HG03103 (cell line): Measurements from ENCODE around the gene DNAJB12.
A peak's percentile ranks its signal among the peaks of the same experiment; 100 is the strongest.
"Not testable (repeated sequence)": the region's sequence is repeated elsewhere in the genome, so short reads cannot be mapped to it uniquely, and the experiment has no call there.

Experiments
- ATAC-seq: cut with Tn5 transposase; IDR thresholded peaks from one replicate; pipeline ENCODE4 v1.9.1; 2021; ENCODE audit warnings: low read depth; ENCODE audit not compliant: unreplicated experiment

DNAJB12 gene

DNA sequence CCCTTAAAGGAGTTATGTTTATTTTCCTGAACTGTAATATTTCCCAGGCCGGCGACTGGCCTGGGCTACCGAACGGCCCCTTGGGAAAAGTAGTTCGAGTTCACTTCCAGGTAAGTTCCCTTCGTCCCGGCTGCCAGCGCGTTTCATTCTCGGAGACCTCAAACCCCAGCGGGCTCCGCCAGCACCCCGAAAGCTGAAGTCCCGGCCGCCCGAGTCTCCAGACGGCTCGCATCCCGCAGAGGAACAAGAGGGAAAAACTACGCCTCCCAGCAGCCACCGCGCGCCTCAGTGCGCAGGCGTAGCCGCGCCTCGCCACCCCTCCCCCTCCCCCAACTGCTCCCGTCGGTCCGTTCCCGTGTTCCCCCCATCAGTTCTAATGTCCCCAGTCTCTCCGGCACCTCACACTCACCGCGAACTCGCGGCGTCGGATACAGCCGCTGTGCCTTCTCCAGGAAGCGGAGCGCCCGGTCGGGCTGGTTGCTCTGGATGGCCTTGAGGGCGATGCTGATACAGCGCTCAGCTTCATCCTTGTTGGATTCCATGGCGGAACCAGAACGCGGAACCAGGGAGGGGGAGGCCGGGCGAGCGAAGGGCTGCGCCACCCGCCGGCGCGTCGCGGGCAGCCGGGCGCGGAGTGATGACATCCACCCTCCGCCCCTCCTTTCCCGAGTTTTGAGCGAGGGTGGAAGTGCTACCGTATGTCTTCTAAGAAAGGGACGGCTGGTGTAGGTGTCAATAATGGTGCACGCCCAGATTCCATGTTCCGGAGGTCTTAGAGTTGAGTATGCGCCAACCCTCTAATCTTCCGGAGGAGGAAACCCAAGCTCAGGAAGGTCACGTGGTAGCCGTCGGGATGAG, at the start of gene DNAJB12:
TSS of gene DNAJB12 (minus strand) at position 564 of the 858 bp plus-strand sequence. CDS start at position 542, 22 bp downstream.
- ATAC-seq: peak; percentile 59

DNA sequence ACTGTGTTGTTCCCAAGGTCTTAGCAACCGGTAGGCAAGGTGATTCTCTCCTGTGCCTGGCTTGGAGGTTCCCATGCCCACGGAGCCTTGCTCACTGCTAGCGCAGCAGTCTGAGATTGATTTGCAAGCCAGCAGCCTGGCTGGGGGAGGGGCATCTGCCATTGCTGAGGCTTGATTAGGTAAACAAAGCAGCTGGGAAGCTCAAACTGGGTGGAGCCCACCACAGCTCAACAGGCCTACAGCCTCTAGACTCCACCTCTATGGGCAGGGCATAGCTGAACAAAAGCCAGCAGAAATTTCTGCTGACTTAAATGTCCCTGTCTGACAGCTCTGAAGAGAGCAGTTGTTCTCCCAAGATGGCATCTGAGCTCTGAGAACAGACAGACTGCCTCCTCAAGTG, 40.9 kb upstream of the DNAJB12 start:
- not testable (repeated sequence) for ATAC-seq

DNA sequence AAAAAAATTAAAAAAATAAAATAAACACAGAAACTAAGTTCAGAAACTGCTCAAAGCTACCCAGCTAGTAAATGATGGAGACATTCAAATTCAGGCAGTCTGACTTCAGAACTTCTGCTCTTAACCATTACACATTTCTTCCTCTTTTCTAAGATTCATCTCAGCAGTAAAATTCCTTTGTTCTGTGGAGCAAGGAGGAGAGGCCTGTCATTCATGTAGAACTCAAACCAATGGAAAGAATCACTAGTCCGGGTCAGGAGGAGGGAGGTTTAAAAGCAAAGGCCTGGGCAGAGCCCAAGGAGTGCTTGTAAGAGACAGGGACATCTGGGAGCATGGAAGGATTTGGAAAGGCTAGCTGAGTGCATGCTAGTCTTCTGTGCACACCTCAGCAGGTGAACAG, 37.9 kb upstream of the DNAJB12 start:
- no peak for ATAC-seq

DNA sequence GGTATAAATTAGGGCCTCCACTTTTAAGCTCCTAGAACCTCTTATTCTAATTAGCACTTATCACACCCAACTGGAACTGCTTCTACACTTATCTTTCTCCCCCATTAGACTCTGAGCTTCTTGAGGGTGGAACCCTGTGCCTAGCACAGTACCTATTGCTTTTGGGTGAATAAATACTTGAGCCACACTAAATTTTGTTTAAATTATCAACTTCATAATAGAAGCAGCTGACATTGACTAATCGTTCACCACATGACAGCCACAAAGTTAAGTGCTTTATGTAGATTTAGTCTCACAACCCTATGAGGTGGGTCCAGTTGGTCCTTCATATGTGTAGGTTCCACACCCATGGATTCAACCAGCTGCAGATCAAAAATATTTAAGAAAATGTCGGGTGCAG, 36.0 kb upstream of the DNAJB12 start:
- ATAC-seq: no peak

DNA sequence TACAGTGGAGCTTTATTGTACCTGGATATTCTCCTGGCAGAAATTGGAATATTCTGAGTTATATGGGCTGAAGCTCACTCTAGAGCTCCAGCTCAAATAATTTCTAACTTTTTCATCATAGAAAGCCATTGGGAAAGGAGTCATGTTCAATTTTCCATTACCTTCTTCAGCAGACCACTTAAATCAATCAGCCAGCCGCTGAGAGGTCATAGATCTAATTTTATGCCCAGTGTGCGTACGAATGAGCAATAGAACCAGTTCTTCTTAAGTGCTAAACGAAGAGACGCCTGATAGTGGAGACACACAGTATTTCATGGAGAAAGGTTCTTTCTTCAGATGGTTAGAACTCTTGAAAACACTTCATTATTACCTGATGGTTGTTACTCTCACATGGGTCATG, 35.0 kb upstream of the DNAJB12 start:
- no peak for ATAC-seq

DNA sequence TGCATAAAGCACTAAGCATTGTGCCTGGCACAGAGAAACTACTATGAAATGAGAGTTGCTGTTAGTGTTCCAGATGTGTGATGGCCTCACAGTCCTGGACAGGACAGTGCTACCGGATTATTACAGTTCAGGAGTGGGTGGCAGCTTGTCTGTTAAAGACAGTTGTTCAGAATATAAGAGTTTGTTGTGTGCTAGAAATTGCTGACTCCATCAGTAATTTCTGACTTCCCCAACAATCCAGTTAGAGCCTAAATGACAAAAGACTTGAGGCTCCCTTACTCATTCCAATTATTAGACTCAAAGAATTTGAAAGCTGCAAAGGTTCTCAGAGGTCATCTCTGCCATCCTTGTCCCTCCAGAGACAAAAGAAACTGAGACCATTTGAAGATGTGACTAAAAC, 34.3 kb upstream of the DNAJB12 start:
- no peak for ATAC-seq

DNA sequence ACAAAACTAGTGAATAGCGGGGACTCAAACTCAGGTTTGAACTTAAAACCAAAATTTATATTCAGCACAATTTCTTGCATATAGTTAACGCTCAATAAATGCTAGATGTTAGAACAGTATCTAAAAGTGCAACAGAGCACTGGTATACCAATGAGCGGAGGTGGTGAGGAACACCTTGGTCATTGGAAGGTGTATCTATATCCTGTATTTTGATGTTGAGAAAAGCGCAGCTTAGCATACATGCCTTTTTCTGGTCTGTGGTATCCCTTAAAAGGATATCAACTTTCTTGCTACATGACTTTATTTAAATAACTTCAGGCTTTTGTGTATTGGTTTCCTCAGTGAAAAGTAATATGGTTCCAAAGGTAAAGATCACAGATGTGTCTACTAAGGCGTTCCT, 33.3 kb upstream of the DNAJB12 start:
- no peak for ATAC-seq

DNA sequence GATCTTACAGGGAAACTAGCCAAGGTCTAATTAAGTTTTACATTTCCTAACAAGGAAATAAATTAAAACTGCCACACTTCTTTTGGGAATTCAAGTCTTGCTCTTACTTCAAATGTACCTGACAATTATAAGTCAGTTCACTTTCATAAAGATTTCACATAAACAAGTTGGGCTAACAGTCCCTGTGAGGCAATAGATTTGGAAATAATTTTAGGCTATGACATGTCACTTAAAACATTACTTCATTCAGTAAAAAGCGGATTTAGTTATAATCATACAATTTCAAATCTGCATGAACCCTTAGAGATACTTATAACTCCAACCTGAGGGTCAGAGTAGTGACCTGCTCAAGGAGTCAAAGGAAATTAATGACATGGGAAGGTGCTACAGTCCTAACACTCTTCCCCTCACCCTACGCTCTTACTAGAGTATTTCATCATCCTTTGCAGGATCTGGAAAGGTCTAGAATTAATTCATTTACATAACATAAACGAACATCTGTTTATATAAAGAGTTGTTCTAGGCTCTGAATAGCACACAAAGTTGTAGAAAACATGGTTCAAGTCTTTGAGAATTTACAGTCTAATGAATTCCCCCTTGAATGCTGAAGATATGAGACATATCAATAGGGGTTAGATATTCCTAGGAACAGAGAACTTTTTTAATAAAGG, 32.3 kb upstream of the DNAJB12 start:
- no peak for ATAC-seq

DNA sequence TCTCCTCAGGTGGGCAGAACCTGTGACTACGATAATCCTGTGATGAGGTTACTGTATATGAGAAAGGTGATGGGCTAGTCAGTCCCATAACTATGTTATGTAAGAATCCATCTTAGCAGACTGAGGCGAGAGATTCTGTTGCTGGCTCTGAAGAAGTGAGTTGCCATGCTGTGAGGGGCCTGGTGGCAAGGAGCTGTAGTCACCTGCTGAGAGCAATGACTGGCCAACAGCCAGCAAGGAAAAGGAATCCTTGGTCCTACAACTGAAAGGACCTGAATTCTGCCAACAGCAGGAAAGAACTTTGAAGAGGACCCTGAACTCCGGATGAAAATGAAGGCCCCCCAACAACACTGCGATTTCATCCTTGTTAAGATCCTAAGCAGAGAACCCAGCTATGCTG, 31.0 kb upstream of the DNAJB12 start:
- ATAC-seq: no peak

DNA sequence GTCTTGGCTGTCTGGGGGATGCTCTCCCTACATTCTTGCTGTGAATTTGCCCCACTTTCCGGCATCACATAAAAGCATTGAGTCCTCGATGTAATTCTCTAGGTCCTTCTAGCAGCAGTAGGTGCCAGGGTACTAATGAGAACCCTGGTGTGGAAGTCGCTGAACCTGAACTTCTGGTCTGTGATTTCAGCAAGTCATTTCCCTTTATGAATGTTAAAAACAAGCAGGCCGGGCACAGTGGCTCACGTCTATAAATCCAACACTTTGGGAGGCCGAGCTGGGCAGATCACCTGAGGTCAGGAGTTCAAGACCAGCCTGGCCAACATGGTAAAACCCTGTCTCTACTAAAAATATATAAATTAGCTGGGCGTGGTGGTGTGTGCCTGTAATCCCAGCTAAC, 30.3 kb upstream of the DNAJB12 start:
- not testable (repeated sequence) for ATAC-seq

DNA sequence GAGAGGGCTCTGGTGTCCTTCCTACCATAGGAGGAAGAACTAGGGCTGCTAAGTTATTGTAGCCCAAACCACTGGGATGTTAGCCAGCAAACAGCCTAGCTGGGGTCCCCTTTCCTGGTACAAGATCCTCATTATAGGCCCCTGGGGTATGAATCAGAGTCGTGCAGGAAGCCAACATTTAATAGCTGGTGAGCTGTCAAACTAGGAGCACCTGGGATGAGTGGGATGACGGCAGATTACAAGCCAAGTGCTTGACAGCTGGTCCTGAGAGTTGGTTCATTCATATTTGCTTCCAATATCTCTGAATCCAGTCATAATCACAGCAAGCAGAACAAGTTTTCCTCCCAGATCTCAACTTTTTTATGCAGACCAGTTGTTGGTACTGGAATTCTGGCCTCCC, 25.1 kb upstream of the DNAJB12 start:
- ATAC-seq: no peak

DNA sequence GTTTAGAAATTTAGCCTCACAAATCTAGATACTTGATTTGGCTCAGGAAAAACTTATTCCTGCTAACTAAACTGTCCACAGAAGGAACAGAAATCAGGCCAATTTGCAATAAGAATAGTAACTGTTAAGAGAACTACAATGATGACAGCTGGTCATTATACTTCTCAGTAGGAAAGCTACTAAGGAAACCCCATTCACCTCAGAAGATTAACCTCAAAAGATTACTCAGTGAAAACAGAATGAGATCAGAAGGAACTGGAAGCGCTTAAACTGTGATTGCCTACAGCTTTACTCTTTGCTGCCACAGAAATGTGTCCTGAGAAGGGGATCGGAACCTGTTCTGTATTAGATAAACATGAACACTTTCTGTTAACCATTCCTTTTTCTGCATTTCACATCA, 24.3 kb upstream of the DNAJB12 start:
- no peak for ATAC-seq

DNA sequence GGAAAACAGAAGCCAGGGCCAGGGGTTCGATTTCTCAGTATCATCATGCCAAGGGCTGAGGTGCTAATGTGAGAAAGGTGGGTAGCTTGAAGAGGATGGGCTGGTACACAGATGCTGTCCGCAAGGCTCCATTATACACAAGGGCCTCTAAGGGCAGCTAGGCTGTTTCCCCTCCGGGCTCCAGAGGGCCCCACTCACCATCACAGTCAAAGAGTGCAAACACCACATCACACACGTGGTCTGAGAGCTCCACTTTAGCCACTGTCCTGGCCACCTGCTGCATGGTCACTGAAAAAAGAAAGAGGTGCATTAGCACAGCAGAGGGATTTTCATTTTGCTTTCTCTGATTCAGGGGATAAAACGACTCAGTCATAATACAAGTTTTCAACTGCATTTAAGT, 20.9 kb upstream of the DNAJB12 start:
- no peak for ATAC-seq

DNA sequence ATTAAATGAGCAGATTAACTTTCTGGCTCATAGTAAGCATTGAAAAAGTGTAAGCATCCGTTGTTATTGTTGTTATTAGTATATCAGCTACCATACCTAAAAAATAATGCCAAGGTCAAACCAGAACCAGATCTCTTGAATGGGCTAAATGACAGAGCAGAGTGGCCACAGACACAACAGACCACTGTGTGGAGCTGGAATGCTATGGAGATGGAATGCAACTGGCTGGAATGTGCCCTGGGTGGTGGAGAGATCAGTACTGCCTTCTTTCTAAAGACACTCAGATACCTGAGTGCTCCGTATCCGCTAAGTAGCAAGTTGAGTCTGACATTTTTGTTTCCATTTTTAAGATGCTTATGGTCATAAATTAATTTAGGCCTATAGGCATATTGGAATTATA, 20.5 kb upstream of the DNAJB12 start:
- ATAC-seq: no peak

DNA sequence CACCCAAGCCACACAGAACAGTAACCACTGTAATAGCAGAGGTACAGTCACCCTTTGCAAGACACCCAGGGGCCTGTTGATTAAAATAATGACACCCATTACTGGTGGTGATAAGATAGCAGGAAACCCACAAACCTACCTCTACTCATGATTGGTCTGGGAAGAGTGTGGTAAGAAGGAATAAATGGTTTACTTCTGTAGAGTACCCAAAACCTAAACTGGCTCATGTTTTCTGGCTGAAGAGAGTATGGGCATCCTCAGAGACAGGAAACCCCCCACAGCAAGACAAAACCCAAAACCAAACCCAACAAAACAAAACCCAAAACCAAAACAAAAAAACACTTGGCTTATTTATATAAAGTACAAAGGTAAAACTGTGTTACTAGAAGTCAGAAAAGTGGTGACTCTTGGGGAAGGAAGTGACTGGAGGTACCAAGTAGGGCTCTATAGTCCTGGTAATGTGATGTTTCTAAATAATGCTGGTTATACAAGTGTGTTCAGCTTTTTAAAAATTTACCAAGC, 15.5 kb upstream of the DNAJB12 start:
- ATAC-seq: no peak

DNA sequence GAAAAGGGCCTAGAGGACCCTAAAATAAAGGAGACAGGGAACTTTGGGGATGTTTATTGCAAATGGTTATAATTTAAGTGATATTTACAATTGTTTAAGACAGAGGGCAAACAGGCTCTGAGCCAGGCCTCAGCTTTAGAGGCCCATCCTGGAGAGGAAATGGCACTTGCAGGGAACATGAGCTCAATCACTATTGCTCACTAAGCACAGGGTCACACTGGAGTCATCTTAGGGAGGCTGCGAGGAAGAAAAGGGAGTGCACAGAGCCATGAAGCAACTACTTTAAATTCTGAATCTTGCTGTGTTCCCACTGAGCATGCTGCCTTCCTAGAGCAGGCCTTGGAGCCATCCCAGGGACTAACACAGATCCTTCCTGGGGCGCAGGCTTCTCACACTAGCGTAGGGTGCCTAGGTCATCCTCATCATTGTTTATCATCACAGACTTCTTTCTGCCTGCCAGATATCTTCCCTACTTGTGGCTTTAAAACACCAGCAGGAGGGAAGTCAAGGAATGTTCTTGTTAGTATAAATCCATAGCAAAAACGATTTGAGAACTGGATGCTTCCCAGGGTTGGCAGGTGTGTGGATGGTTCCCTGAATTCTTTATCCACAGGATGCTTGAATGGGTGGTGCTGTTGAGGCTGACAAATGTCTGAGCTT, 12.7 kb upstream of the DNAJB12 start:
- ATAC-seq: no peak

DNA sequence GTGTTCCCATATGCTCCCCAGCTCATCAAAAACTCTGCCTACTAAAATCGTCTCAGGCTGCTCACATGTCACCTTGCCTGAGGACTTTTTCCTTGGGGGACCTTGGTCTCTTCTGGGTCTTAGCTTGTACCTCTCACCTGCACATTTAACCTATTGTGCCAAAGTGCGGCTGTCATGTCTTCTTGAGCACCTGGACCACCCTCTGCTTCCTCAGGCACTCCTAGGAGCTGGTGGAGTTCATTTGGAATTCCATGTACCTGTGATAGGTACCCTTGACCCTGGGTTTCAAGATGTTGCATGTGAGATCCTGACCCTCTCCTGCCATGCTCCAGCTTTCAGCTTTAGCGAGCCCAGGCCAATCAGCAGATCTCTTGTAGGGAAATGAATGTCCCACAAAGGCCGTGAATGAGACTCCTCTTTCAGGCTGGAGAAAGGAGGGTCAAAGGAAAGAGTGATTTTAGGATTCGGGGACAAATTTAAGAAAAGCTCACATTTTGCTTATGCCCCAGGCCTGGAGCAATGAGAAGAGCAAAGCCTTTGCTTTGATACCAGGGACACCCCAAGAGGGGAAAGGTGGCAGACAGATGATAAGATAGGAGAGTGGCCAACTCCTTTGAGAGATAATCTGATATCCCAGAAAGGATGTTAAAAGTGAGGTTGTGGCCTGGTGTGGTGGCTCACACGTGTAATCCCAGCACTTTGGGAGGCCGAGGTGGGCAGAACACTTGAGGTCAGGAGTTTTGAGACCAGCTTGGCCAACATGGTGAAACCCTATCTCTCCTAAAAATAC, 10.6 kb upstream of the DNAJB12 start:
- ATAC-seq: no peak

DNA sequence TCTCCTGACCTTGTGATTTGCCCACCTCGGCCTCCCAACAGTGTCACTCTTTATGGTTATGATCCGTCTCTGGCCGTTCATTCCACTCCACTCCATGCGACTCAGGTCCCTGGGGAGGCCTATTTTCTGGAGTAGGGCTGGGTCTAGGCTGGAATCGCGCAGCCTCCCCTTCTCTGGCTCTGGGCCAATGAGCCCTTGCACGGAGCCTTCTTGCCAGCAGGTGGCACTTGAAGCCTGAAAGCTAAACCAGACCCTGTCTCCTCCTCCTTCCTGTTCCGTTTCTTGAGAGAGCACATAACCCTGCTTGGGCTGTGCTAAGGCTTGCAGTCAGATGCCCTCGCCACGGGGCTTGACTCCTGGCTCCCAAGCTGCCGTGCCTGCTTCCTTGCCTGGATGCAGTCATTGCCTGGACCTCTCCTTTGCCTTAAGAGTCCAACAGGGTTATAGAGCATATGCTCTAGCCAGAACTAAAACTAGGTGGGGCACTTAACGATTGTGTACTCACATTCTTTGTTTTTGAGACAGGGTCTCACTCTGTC, 9.6 kb upstream of the DNAJB12 start:
- ATAC-seq: peak; percentile 82

DNA sequence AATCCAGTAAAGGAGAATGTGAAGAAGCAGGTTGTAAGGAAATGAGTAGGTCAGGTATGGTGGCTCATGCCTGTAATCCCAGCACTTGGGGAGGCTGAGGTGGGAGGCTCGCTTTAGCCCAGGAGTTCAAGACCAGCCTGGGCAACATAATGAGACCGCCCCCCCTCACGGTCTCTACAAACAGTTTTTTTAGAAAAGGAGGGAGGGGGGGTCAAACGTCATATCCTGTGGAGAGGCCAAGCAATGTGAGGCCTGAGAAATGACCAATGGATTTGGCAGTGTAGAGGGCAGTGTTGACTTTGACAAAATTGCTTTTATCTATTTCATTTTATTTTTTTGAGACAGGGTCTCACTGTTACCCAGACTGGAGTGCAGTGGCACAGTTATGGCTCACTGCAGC, 2.3 kb upstream of the DNAJB12 start:
- no peak for ATAC-seq

DNA sequence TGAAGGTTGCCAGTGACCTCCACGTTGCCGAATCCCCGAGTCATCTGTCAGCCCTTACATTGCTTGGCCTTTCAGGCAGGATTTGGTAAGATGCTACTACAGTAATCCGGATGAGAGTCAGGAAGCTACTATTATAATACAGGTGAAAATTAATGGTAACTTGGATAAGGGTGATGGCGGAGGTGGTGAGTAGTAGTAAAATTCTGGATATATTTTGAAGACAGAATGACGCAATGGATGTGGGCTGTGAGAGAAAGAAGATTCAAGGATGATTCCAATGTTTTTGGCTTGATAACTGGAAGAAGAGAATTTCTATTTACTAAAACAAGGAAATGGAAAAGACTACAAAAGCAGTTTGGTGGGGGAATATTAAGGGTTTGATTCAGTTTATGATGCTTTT, 1.4 kb upstream of the DNAJB12 start:
- no peak for ATAC-seq
